HG02870 (cell line): ENCODE measurements around the gene RBM23.

Experiments used
- ATAC-seq: cut with Tn5 transposase; IDR thresholded peaks from one replicate; pipeline ENCODE4 v1.9.1; 2021; ENCODE audit warnings: mild to moderate bottlenecking, moderate library complexity; ENCODE audit not compliant: unreplicated experiment

The RBM23 gene

DNA sequence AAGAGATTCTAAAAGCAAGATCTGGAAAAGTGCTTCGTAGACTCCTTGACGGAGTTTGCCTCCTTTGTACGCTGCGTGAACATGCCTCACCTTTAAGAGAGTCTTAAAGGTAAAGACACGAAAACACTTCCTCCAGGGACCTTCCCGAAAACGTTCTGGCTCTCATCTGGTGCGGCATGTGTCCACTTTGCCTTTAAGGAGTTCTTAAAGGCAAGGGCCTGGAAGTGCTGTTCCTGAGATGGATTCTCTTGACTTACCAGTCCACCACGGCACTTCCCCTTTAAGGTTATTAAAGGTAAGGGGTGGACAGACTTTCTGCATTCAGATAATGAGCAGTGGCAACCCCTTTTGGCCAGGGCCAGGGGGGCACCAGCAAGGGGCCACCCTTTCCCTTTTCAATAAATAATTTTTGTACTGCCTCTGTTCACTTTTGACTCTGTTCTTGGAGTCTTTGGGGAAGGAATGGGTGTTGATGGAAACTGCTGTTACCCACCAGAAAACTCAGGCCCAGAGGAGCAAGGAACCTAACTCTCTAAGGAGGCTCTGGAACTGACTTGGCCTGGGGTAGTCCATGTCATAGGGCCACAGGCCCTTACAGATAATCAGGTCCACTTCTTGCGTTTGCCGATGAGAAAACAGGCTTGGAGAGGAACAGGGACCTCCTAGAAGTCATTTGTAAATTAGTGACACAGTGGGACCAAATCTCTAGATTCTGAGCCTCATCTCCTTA, 31.5 kb downstream of the RBM23 start:
- ATAC-seq, result peak; percentile 30

DNA sequence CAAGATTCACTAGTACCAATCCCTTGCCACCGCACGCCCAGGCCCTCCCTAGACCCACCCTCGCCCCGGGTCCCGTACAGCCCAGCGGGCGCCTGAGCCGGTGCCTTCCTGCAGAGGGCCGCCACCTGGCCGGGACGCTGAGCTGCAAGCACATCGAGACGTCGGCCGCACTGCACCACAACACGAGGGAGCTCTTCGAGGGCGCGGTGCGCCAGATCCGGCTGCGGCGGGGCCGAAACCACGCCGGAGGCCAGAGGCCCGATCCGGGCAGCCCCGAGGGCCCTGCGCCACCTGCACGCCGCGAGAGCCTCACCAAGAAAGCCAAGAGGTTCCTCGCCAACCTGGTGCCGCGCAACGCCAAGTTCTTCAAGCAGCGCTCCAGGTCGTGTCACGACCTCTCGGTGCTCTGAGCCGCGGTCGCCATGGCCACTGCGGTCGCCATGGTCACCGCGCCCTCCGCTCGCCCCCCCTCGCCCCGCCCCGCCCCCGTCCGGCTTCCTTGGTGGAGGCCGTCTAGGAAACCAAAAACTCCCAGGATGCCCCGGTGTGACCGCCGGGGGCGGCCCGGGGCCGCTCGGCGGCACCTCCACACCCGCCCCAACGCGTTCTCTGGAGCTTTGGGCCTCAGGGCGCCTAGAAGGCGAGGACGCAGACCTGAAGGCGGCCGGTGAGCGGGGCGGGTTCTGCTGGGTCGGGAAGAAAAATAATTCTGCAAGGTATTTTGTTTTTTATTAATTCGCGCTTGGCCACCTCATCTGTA, 32.3 kb downstream of the RBM23 start:
- peak; percentile 36 for ATAC-seq

DNA sequence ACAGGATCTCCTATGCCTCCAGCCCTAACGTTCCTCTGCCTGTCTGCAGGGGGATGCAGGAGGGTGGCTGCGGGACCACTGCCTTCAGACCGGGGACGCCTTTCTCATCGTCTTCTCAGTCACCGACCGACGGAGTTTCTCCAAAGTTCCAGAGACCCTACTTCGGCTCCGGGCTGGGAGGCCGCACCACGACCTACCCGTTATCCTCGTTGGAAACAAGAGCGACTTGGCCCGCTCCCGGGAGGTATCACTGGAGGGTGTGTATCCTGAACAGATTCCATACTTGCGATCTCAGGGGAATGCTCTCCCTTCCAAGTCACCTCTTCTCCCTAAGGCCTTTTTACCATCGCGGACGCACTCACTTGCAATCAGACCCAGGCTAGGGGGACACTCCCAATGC, 33.0 kb downstream of the RBM23 start:
- no peak for ATAC-seq

DNA sequence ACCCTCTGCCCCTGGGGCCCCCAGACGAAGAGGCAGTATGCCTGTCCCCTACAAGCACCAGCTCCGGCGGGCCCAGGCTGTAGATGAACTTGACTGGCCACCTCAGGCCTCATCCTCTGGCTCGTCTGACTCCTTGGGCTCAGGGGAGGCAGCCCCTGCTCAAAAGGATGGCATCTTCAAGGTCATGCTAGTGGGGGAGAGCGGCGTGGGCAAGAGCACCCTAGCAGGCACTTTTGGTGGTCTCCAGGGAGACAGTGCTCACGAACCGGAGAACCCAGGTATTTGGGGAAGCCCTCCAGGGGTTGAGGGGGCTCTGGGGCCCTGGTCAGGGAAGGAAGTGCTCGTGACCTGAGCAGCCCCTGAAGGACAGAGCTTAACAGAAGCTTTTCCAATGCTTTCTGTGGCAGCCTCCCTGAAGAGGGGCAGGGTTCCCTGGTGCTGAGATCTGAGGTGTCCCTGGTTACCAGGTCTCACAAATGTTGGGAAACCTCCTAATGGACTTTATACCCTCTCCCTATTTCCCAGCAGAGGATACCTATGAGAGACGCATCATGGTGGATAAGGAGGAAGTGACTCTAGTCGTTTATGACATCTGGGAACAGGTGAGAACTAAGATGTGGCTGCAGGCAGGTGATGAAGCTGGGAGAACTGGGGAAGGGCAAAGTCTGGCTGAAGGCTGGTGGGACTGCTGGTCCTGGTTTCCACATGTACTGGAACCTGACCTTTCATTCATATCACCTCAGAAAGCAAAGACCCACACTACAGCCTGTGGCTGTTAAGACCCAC, 34.0 kb downstream of the RBM23 start:
- ATAC-seq, result no peak

DNA sequence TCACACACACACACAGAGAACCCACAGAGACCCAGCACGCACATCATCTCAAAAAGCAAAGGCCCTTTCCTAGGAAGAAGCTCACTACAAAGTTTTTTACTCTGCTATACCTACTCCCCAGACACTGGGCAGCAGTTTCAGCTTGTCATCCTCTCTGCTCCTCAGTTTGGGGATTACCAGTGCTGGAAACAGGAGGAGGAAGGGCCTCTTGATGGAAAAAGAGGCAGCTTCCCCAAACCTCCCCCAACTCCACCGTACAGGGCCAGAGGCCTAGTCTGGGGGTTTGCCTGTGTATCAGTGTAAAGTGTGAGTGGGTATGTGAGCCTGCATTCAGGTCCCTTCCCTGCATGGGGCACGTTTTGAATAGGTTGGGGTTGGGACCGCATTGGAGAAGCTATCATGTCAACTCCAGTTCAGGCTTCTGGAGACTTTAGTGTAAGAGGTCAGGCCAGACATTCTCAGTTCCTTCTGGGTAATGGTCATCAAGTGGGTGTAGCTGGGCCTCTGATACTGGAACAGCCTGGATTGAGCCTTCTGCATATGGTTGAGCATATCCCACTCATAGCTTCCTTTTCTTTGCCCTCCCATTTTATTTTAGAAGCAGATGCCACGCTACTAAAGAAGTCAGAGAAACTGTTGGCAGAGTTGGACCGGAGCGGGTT, 34.7 kb downstream of the RBM23 start:
- no peak for ATAC-seq

DNA sequence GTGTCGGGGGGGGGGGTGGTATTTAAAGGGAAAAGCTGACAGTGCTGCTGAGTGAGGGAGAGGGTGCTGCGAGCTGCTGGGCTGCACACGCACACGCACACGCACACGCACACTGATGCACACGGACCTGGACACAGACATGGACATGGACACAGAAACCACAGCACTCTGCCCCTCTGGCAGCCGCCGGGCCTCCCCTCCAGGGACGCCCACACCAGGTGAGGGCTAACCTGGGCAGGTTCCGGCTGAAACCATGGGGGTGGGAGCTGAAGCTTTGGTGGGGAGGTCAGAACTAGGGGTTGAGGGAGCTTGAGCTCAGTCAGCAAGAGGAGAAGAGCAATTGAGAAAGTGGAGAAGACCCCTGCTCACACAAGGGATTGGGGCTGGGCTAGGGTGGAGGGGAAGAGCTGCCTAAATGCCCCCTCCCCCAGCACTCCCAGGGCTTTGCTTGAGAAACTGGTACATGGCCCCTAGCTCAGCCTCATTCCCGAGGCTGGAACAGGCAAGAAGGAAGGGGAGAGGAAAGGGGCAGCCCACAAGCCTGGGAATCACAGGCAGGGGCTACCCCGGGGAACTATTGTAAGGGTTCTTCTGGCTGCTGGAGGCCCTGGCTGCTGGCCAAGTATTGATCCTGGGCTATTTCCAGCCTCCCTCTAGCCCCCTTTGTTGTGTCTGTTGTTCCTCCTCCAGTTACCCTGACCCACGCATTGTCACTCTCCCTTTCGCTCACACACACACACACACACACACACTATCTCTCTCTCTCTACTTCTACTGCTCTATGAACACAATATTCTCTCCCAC, 35.6 kb downstream of the RBM23 start, which contains the start of gene REM2:
TSS of gene REM2 (plus strand) at position 50 of the 804 bp plus-strand sequence. CDS start at position 116, 66 bp downstream.
- no peak for ATAC-seq

DNA sequence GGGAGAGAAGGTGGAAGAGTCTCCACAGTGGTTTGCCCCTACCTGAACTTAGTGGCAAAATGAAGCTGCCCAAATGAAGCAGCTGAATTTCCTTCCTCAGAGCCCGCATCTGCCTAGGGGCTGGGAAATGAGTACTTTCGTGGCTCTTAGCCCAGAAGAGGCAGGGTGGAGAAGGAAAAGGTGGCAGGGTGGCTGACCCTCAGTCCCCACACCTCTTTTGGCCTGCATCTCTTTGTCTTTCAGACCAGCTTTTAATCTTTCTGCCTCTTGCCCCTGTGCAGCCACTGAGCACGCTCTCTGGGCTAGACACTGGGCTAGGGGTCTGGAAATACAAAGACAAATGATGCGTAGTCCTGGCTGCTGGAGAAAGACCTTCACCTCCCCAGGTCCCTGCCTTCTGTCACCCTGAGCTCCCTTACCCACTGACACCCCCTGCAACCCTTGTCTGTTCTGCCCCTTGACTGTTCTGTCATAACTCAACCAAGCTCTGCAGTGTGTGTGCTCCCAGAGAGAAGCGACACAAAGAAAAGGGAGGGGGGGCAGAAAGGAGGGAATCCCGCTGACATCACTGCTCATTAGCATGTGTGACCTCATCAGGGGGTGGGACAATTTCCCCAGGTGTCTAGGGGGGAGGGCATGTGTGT, 36.3 kb downstream of the RBM23 start:
- ATAC-seq, result no peak

DNA sequence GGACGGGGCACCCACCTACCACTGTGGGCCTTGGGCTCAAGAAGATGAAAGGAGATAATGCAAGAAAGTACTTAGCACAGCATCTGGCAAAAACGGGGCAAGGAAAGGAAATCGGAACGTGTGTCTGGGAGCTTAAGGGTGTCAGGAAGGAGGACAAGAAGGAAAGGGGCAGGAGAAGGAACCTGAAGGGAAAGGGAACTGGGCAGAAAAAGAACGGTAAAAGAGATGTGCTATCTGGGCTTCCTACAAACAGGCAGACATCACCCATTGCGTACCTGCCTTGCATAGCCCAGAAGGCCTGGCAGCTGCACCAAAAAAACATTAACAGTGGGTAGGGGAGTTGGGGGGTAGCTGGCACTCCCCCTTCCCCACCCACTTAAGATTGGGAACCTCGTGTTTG, 36.9 kb downstream of the RBM23 start:
- ATAC-seq, result no peak

DNA sequence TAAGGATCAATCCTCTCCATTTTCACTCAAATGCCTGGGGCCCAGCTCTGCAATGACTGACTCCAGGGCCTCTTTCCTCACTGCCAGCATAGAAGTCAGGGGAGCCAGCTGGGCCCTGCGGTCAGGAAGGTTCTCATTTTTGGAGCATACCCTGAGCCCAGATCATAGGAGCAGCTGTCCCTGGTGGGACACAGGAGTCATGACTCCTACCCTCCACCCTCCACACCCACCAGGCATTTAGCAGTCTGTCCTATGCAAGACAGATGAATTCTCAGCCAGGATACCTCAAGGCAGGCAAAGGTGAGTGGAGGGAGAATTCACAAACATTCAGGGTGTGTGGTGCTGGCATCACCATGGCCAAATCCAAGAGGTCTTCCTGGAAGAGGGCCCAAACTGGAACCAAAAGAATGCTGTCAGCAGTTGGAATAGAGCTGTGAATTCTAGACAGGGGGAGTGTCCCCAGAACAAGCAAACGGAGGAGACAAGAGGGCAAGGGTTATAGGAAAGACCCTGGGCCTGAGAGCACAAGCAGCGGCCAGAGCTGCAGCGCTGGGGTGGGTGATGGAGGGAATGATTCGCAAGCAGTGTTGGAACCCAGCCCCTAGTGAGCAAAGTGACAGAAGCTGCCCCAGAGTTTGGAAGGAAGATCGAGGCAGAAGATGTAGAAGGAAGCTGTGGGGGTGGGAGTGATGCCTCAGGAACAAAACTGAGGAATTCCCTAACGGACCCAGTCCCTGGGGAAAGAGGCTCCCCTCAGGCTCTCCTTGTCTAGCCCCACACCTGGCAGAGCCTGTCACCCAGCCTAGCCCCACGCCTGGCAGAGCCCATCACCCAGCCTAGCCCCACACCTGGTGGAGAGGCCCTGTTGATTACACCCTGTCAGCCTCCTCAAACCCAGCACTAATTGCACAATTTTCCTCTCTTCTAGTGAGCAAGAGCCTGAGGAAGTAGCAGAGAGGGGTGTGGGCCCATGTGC, 40.4 kb downstream of the RBM23 start:
- no peak for ATAC-seq

DNA sequence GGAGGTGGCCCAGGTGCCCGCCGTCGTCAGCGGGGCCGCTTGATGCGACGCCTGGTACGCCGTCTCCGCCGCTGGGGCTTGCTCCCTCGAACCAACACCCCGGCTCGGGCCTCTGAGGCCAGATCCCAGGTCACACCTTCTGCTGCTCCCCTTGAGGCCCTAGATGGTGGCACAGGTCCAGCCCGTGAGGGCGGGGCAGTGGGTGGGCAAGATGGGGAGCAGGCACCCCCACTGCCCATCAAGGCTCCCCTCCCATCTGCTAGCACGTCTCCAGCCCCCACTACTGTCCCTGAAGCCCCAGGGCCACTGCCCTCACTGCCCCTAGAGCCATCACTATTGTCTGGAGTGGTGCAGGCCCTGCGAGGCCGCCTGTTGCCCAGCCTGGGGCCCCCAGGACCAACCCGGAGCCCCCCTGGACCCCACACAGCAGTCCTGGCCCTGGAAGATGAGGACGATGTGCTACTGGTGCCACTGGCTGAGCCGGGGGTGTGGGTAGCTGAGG, 41.9 kb downstream of the RBM23 start:
- no peak for ATAC-seq

DNA sequence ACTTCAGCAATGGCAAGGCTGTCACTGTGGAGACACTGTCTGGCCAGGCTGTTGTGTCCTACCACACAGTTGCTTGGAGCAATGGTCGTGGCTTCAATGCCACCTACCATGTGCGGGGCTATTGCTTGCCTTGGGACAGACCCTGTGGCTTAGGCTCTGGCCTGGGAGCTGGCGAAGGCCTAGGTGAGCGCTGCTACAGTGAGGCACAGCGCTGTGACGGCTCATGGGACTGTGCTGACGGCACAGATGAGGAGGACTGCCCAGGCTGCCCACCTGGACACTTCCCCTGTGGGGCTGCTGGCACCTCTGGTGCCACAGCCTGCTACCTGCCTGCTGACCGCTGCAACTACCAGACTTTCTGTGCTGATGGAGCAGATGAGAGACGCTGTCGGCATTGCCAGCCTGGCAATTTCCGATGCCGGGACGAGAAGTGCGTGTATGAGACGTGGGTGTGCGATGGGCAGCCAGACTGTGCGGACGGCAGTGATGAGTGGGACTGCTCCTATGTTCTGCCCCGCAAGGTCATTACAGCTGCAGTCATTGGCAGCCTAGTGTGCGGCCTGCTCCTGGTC, 43.1 kb downstream of the RBM23 start:
- ATAC-seq, result no peak

DNA sequence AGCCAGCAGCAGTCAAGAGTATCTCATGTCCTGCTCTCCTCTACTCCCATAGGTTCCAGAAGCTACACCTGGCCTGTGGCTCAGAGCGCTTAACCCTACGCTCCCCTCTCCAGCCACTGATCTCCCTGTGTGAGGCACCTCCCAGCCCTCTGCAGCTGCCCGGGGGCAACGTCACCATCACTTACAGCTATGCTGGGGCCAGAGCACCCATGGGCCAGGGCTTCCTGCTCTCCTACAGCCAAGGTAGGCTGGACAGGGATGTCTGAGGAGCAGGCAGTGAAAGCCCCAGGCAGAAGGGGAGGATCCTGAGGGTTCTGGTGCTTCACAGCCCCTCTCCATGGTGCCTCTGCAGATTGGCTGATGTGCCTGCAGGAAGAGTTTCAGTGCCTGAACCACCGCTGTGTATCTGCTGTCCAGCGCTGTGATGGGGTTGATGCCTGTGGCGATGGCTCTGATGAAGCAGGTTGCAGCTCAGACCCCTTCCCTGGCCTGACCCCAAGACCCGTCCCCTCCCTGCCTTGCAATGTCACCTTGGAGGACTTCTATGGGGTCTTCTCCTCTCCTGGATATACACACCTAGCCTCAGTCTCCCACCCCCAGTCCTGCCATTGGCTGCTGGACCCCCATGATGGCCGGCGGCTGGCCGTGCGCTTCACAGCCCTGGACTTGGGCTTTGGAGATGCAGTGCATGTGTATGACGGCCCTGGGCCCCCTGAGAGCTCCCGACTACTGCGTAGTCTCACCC, 43.8 kb downstream of the RBM23 start:
- ATAC-seq, result no peak

DNA sequence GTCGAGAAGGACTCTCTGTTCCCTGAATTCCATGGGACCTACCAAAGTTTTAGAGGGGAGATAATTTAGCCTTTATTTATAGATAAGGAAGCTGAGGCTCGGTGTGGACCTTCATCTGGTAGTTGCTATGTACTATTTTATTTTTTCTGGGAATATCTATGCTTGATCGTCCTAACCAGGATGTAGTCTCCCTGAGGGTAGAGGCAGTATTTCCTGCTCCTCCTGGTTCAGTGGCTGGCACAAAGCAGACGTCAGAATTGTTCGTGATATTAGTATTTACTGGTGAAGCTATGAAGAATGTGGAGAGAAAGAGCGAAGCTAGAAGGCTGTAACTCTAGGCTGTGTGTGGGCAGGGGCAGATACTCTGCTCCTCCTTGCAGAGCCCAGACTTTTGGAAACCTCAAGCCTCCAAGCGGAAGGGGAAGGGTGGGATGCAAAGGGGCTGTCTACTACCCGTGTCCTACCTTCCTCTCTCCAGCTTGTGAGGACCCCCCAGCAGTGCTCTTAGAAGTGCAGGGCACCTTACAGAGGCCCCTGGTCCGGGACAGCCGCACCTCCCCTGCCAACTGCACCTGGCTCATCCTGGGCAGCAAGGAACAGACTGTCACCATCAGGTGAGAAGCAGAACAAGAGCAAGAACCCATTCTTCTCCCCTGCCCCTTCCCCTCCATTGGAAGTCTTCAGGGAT, 46.0 kb downstream of the RBM23 start:
- ATAC-seq, result no peak

DNA sequence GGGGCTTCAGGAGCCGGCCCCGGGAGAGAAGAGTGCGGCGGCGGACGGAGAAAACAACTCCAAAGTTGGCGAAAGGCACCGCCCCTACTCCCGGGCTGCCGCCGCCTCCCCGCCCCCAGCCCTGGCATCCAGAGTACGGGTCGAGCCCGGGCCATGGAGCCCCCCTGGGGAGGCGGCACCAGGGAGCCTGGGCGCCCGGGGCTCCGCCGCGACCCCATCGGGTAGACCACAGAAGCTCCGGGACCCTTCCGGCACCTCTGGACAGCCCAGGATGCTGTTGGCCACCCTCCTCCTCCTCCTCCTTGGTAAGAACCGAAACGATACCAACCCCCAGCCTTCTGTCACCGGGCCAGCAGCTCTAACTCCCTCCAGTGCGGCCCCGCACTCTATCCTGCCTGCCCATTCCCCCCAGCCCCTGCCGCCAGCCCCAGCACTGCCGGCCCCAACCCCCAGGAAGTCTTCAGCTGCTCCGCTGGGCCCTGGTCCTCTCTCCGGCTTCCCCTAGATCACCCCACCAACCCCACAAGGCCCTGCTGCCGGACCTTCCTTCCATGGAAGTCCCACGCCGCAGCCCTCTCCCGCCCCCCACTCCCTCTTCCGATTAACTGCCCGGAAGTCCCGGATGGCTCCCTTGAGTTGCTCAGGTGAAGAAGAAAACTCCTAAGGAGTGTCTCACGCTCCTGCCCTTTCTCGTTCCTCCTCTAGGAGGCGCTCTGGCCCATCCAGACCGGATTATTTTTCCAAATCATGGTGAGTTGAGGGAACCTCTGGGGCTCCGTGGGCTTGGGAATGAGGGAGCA, 46.7 kb downstream of the RBM23 start:
- peak; percentile 31 for ATAC-seq

DNA sequence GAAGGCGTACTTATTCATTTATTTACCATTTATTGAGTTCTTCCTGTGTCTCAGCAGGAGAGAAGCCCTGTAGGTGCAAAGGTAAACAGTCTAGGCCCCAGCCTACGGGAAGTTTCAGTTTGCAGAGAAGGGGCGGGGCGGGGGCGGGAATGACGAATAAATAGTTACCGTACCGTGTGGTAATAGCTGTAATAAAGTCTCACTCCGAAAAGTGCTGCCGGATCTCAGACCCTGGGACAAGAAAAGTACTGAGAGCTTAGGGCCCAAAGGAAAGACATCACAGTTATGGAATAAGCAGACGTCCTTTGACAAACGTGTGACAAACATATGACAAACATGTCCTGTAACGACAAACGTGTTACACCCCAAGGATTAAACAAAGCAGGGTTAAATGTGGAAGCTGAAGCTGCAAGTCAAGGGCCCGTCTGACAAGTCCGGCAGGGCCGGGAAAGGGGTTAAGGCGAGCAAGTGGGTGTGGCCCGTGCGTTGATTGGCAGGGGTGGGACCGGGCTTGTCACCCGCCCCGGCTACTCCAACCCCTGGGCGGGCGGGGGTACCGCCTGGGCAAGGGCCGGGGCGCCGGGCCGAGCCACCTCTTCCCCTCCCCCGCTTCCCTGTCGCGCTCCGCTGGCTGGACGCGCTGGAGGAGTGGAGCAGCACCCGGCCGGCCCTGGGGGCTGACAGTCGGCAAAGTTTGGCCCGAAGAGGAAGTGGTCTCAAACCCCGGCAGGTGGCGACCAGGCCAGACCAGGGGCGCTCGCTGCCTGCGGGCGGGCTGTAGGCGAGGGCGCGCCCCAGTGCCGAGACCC, 47.5 kb downstream of the RBM23 start, which contains the start of gene LRP10:
TSS of gene LRP10 (plus strand) at position 517 of the 809 bp plus-strand sequence. CDS start 564 bp downstream, outside the sequence.
- ATAC-seq, result peak; percentile 65
